Common myeloid progenitor, CD34-positive (primary cell): ENCODE results near the gene RBL2.
A peak's percentile ranks its signal among the peaks of the same experiment; 100 is the strongest.

Source experiments
- CTCF ChIA-PET: fragments of 350-600 bp; sonication (Branson Sonifier 250); formaldehyde crosslinking; loops from one replicate; lab custom pipeline; 2021; ENCODE audit warnings: antibody characterized with exemption; lab: Charles Lee
- POLR2A ChIA-PET: fragments of 350-600 bp; sonication (Branson Sonifier 250); formaldehyde crosslinking; loops from one replicate; lab custom pipeline; 2021; ENCODE audit warnings: antibody characterized with exemption; lab: Charles Lee
- DNase-seq, 3 donors: peaks; one replicate each; pipeline versions ENCODE4 v3.0.0 to v3.0.0-alpha.2; 2013
- H3K27ac ChIP-seq, 2 experiments: 1 replicate in 1 of 2; 2 replicates in 1 of 2; pipeline ENCODE4 v1.7.0; 2013; ENCODE audit warnings: inconsistent platforms in 2 of 2, low read length in 2 of 2, mild to moderate bottlenecking in 2 of 2, low read depth in 1 of 2, moderate library complexity in 1 of 2; ENCODE audit not compliant: severe bottlenecking in 2 of 2, insufficient read depth in 1 of 2, poor library complexity in 1 of 2
- H3K27me3 ChIP-seq, 5 experiments: replicated peaks in 2 of 5; 1 replicate in 3 of 5; 2 replicates in 2 of 5; pipeline versions ENCODE4 v1.6.1 to v1.7.0; 2013; ENCODE audit warnings: low read length in 4 of 5, mild to moderate bottlenecking in 2 of 5, moderate library complexity in 2 of 5, inconsistent platforms in 1 of 5; ENCODE audit not compliant: insufficient read depth in 5 of 5, control insufficient read depth in 4 of 5
- H3K36me3 ChIP-seq, 4 experiments: 1 replicate in 2 of 4; 2 replicates in 2 of 4; pipeline versions ENCODE4 v1.6.1 to v1.7.0; 2013; ENCODE audit warnings: low read length in 3 of 4, control low read depth in 1 of 4, mild to moderate bottlenecking in 1 of 4; ENCODE audit not compliant: control insufficient read depth in 4 of 4, insufficient read depth in 4 of 4
- H3K4me1 ChIP-seq, 4 experiments: 1 replicate in 3 of 4; 2 replicates in 1 of 4; pipeline versions ENCODE4 v1.6.1 to v1.7.1; 2013; ENCODE audit warnings: low read length in 3 of 4, mild to moderate bottlenecking in 3 of 4, control low read depth in 1 of 4, inconsistent platforms in 1 of 4, moderate library complexity in 1 of 4; ENCODE audit not compliant: control insufficient read depth in 4 of 4, insufficient read depth in 4 of 4; ENCODE audit errors: control extremely low read depth in 1 of 4
- H3K4me3 ChIP-seq, 7 experiments: 1 replicate in 4 of 7; 2 replicates in 3 of 7; pipeline versions ENCODE4 v1.5.1 to v1.7.0; 2013; ENCODE audit warnings: mild to moderate bottlenecking in 7 of 7, low read length in 6 of 7, moderate library complexity in 6 of 7, inconsistent platforms in 2 of 7, low read depth in 2 of 7, control low read depth in 1 of 7; ENCODE audit not compliant: insufficient read depth in 4 of 7, control insufficient read depth in 1 of 7; ENCODE audit errors: extremely low read depth in 1 of 7
- H3K9me3 ChIP-seq, 5 experiments: 1 replicate in 4 of 5; 2 replicates in 1 of 5; pipeline versions ENCODE4 v1.6.1 to v1.7.1; 2013; ENCODE audit warnings: low read length in 4 of 5, mild to moderate bottlenecking in 2 of 5, inconsistent platforms in 1 of 5, low read depth in 1 of 5, moderate library complexity in 1 of 5; ENCODE audit not compliant: control insufficient read depth in 4 of 5, insufficient read depth in 2 of 5; ENCODE audit errors: control extremely low read depth in 1 of 5
- WGBS: methylation state at CpG from one replicate; pipeline ENCODE4 v1.1.5; 2013; ENCODE audit not compliant: insufficient coverage; 5-methylcytosine and 5-hydroxymethylcytosine counted together

RBL2 gene

DNA sequence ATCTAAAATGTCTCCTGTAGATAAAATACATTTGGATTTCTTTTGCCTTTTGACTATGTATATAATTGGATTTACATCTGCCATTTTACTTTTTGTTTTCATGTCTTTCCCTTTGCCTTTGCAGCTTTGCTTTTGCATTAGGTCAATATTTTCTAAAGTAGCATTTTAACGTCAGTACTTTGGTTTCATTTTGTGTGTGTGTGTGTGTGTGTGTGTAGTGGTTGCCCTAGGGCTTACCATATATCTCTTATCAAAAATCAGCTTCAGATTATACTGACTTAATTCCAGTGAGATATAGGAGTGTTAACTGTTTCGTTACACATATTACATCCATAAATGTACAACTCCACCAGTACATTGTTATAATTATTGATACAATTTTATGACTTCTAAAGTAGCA lies 42.6 kb downstream of the RBL2 start:
- no peak overlapping the region for H3K4me3 ChIP-seq
- CTCF ChIA-PET: interaction anchor here (1.3 kb wide), 1 partner anchor 10 kb away, joined by 3 read pairs; no protein-coding TSS in a partner anchor
- peaks cover 0 to 3% (median 1%) of the 10 kb centered on the region in 4 experiments for H3K4me1 ChIP-seq
- H3K36me3 ChIP-seq: peaks cover 13 to 83% (median 32%) of the 10 kb centered on the region in 4 experiments
- WGBS: no CpG with 5 or more reads among the region's 2 CpGs
- POLR2A ChIA-PET: no interaction called here
- H3K9me3 ChIP-seq: peaks cover 0 to 4% (median 0%) of the 10 kb centered on the region in 5 experiments
- no peak overlapping the region for H3K27ac ChIP-seq
- no peaks in the 10 kb centered on the region for H3K27me3 ChIP-seq
- no peak for DNase-seq

DNA sequence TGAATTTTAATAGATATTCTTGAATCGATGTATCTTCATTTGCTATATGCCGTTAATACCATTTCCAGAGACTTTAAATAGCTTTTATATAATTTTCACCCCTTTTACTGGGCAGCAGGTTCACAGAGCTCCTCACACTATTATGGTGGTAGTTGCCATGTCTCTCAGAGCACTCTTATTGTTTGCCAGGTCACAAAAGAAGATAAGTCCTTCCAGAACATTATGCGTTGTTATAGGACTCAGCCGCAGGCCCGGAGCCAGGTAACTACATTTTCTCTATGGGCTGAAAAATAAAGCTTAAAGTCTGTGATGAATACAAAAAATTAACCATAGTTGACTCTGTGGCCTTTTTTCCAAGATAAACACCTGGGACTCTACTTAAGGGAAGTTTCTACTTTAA lies 44.7 kb downstream of the RBL2 start:
- Histone ChIP-seq H3K27ac (no peak overlapping the region), H3K36me3 (peaks cover 20 to 82% (median 41%) of the 10 kb centered on the region in 4 experiments), H3K4me1 (peaks cover 0 to 8% (median 1%) of the 10 kb centered on the region in 4 experiments), H3K4me3 (no peak overlapping the region), H3K9me3 (no peaks in the 10 kb centered on the region), H3K27me3 (no peaks in the 10 kb centered on the region)
- 92% methylated on average over 4 of the region's 5 CpGs for WGBS
- CTCF ChIA-PET: no interaction called here
- DNase-seq: no peak
- POLR2A ChIA-PET: no interaction called here

DNA sequence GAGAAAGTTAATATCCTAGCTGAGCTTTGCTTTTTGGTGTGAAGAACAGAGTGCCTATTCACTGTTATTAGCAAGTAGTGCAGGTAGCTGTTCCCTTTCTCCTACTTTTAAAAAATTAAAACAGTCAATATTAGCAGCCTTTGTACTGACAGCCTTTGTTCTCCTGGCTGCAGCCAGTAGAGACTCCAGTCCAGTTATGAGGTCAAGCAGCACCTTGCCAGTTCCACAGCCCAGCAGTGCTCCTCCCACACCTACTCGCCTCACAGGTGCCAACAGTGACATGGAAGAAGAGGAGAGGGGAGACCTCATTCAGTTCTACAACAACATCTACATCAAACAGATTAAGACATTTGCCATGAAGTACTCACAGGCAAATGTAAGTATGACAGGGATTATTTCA lies 46.1 kb downstream of the RBL2 start:
- Histone ChIP-seq H3K36me3 (peaks cover 24 to 86% (median 49%) of the 10 kb centered on the region in 4 experiments), H3K27me3 (no peaks in the 10 kb centered on the region), H3K9me3 (peaks cover 0 to 2% (median 0%) of the 10 kb centered on the region in 5 experiments), H3K4me1 (peaks cover 0 to 8% (median 1%) of the 10 kb centered on the region in 4 experiments), H3K4me3 (no peak overlapping the region), H3K27ac (no peak overlapping the region)
- CTCF ChIA-PET: no interaction called here
- whole genome bisulfite sequencing: no CpG with 5 or more reads among the region's 1 CpG
- DNase-seq: no peak
- POLR2A ChIA-PET: no interaction called here

DNA sequence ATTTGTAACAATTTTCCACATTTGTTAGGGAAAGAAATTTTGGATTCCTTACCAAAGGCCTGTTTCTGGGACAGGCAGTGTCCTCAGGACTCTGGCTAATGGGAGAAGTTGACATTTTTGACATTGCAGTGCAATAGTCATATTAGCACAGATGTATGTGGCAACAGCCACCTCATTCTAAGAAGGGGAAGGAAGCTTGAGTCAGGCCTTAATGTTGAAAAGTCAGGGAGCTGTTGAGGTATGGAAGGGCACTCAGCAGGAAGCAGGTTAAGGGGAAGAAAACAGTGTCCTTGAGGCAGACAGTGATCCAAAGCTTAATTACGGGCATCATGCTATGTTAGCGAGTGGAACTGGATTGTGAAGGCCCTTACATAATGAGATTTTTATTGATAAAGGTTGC lies 47.9 kb downstream of the RBL2 start:
- CTCF ChIA-PET: no interaction called here
- DNase-seq: peak in 2 of 3 donors; percentile 28 to 32
- Histone ChIP-seq H3K36me3 (peaks cover 29 to 92% (median 56%) of the 10 kb centered on the region in 4 experiments), H3K27ac (no peak overlapping the region), H3K4me1 (peaks cover 0 to 8% (median 1%) of the 10 kb centered on the region in 4 experiments), H3K27me3 (no peaks in the 10 kb centered on the region), H3K9me3 (peaks cover 0 to 17% (median 0%) of the 10 kb centered on the region in 5 experiments), H3K4me3 (no peak overlapping the region)
- POLR2A ChIA-PET: no interaction called here
- WGBS: 90% methylated on average over 2 of the region's 2 CpGs

DNA sequence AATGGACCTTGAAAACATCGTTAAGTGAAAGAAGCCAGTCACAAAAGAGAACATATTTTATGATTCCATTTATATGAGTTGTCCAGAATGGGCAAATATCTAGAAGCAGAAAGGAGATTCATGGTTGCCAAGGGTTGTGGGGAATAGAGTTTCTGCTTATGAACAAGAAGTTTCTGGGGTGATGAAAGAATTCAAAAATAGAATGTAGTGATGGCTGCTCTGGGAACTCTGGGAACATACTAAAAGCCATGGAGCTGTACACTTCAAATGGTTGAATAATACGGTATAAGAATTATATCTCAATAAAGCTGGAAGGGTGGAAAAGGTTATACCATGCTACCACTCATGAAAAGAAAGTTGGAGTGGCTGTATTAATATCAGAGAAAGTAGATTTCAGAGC lies 50.3 kb downstream of the RBL2 start:
- H3K9me3 ChIP-seq: peaks cover 0 to 17% (median 0%) of the 10 kb centered on the region in 5 experiments
- POLR2A ChIA-PET: no interaction called here
- peaks cover 37 to 91% (median 54%) of the 10 kb centered on the region in 4 experiments for H3K36me3 ChIP-seq
- CTCF ChIA-PET: no interaction called here
- no peak for DNase-seq
- H3K4me1 ChIP-seq: peaks cover 0 to 8% (median 1%) of the 10 kb centered on the region in 4 experiments
- H3K27ac ChIP-seq: no peak overlapping the region
- WGBS: 100% methylated on average over 1 of the region's 2 CpGs
- H3K27me3 ChIP-seq: no peaks in the 10 kb centered on the region
- H3K4me3 ChIP-seq: no peak overlapping the region

DNA sequence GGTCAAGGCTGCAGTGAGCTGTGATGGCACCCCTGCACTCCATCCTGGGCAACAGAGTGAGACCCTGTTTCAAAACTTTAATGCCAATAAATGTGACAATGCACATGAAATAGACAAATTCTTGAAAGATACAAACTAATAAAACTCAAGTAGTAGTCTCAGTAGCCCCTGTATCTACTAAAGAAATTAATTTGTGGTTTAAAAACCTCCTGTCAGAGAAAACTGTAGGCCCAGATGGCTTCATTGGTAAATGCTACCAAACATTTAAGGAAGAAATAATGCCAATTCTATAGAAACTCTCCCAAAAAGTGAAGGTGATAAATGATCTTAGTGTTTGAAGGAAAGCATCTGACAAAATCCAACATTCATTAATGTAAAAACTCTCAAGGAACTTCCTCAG lies 52.0 kb downstream of the RBL2 start:
- H3K4me1 ChIP-seq: peaks cover 0 to 8% (median 1%) of the 10 kb centered on the region in 4 experiments
- H3K27ac ChIP-seq: no peak overlapping the region
- peaks cover 0 to 17% (median 0%) of the 10 kb centered on the region in 5 experiments for H3K9me3 ChIP-seq
- CTCF ChIA-PET: interaction anchor here (1.2 kb wide), 1 partner anchor 10 kb away, joined by 3 read pairs; no protein-coding TSS in a partner anchor
- no peak overlapping the region for H3K4me3 ChIP-seq
- peak in 1 of 3 donors; percentile 21 for DNase-seq
- POLR2A ChIA-PET: no interaction called here
- no peaks in the 10 kb centered on the region for H3K27me3 ChIP-seq
- peaks cover 37 to 90% (median 52%) of the 10 kb centered on the region in 4 experiments for H3K36me3 ChIP-seq

DNA sequence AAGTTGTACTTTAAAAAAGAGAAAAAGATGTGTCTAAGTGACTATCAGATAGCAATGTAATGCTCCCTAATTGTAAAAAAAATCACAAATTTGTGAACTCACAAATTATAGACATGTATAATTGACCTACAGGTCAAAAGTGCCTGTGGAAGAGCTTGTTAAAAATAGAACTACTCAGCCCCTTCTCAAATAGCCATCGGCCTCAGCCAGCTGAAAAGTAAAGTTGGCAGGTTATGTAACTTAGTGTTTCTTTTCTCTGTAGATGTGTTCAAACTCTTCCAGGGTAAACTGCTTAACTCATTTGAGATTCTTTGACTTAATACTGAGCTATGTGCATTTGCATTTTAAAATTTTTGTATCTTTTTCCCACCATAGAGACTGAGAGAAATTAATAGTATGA lies 55.5 kb downstream of the RBL2 start:
- Histone ChIP-seq H3K9me3 (peaks cover 0 to 17% (median 0%) of the 10 kb centered on the region in 5 experiments), H3K4me3 (no peak overlapping the region), H3K36me3 (peaks cover 25 to 84% (median 44%) of the 10 kb centered on the region in 4 experiments), H3K27me3 (no peaks in the 10 kb centered on the region), H3K4me1 (no peaks in the 10 kb centered on the region), H3K27ac (no peak overlapping the region)
- no peak for DNase-seq
- CTCF ChIA-PET: no interaction called here
- POLR2A ChIA-PET: no interaction called here
- WGBS: no CpG with 5 or more reads among the region's 1 CpG
